Activated T-helper 1 cell treated with anti-CD3 and anti-CD28 coated beads, Interleukin-12 subunit alpha, Interleukin-12 subunit beta, Interleukin-2, Interleukin-4 antibody, amounts not matched to agents 30 ng/mL and 10 ng/mL and 1 ng/mL, durations not matched to agents 14 hours and 24 hours and 36 hours (primary cell): ENCODE data around the gene ELFN2. TPM values are rescaled to one million over a fixed set of nuclear protein-coding genes. Genes with fewer than 3 reads are reported as not detected.

ENCODE experiments used
- DNase-seq: peaks from one replicate; pipeline ENCODE4 v3.0.0; 2021; ENCODE audit warnings: low spot score
- H3K27ac Mint-ChIP-seq: one replicate; pipeline ENCODE4 v1.8.0; 2021; ENCODE audit warnings: mild to moderate bottlenecking, mixed read lengths
- H3K27me3 Mint-ChIP-seq: one replicate; pipeline ENCODE4 v1.8.0; 2022; ENCODE audit warnings: mild to moderate bottlenecking, moderate library complexity, mixed read lengths; ENCODE audit not compliant: insufficient read depth
- H3K36me3 Mint-ChIP-seq: one replicate; pipeline ENCODE4 v1.8.0; 2021; ENCODE audit warnings: low read depth, mixed read lengths
- H3K4me1 Mint-ChIP-seq: one replicate; pipeline ENCODE4 v1.8.0; 2021; ENCODE audit warnings: low read depth, mixed read lengths
- H3K4me3 Mint-ChIP-seq: one replicate; pipeline ENCODE4 v1.8.0; 2021; ENCODE audit warnings: mild to moderate bottlenecking, moderate library complexity, mixed read lengths
- H3K9me3 Mint-ChIP-seq: one replicate; pipeline ENCODE4 v1.8.0; 2021; ENCODE audit warnings: mixed read lengths
- intact Hi-C: fragments of 100-400 bp; cut with micrococcal nuclease; formaldehyde crosslinking; loops from one replicate; pipeline ENCODE4 v1.15.1; 2024
- total RNA-seq: library from RNA; stranded (reverse); gene quantifications from 2 replicates; pipeline ENCODE4 v1.2.3, GENCODE V29; 2022

ELFN2 gene
- total RNA-seq, 1 donor from 2014 or later = 0.08 TPM

- H3K36me3 Mint-ChIP-seq = no peaks in the 10 kb centered on the region
- H3K27ac Mint-ChIP-seq = no peak overlapping the region
- H3K9me3 Mint-ChIP-seq = no peaks in the 10 kb centered on the region
- no peak for DNase-seq
- intact Hi-C loops = no loop called here
- no peaks in the 10 kb centered on the region for H3K4me1 Mint-ChIP-seq
- H3K27me3 Mint-ChIP-seq = peaks cover 6% of the 10 kb centered on the region
- no peak overlapping the region for H3K4me3 Mint-ChIP-seq
These were observed 32.9 kb downstream of the ELFN2 start for GRCh38 chr22:37394341-37394740.

- Mint-ChIP-seq H3K4me3 (no peak overlapping the region), H3K9me3 (no peaks in the 10 kb centered on the region)
These were observed 33.5 kb downstream of the ELFN2 start for GRCh38 chr22:37393746-37394145.

GRCh38 chr22:37392721-37393328, 34.5 kb downstream of the ELFN2 start:
- Mint-ChIP-seq H3K27ac (no peak overlapping the region), H3K27me3 (peaks cover 7% of the 10 kb centered on the region), H3K36me3 (no peaks in the 10 kb centered on the region), H3K9me3 (no peaks in the 10 kb centered on the region), H3K4me1 (no peaks in the 10 kb centered on the region), H3K4me3 (no peak overlapping the region)
- intact Hi-C loops = no loop called here
- no peak for DNase-seq

More at GRCh38 chr22:37393746-37394145, 33.5 kb downstream of the ELFN2 start:
- Mint-ChIP-seq H3K27ac (no peak overlapping the region), H3K4me1 (no peaks in the 10 kb centered on the region), H3K36me3 (no peaks in the 10 kb centered on the region), H3K27me3 (peaks cover 6% of the 10 kb centered on the region)
- intact Hi-C loops = no loop called here
- DNase-seq = no peak

GRCh38 chr22:37391702-37392101, 35.6 kb downstream of the ELFN2 start:
- H3K4me1 Mint-ChIP-seq = no peaks in the 10 kb centered on the region
- H3K9me3 Mint-ChIP-seq = no peaks in the 10 kb centered on the region
- peaks cover 11% of the 10 kb centered on the region for H3K27me3 Mint-ChIP-seq
- no peaks in the 10 kb centered on the region for H3K36me3 Mint-ChIP-seq
- H3K4me3 Mint-ChIP-seq = no peak overlapping the region
- H3K27ac Mint-ChIP-seq = no peak overlapping the region
- intact Hi-C loops = no loop called here
- DNase-seq = no peak

GRCh38 chr22:37390075-37390474, 37.2 kb downstream of the ELFN2 start:
- peaks cover 7% of the 10 kb centered on the region for H3K27me3 Mint-ChIP-seq
- no peak for DNase-seq
- H3K9me3 Mint-ChIP-seq = no peaks in the 10 kb centered on the region
- no peak overlapping the region for H3K27ac Mint-ChIP-seq
- intact Hi-C loops = no loop called here
- no peaks in the 10 kb centered on the region for H3K4me1 Mint-ChIP-seq
- H3K36me3 Mint-ChIP-seq = no peaks in the 10 kb centered on the region
- no peak overlapping the region for H3K4me3 Mint-ChIP-seq

GRCh38 chr22:37388538-37388937, 38.7 kb downstream of the ELFN2 start:
- H3K4me3 Mint-ChIP-seq = no peak overlapping the region
- no peaks in the 10 kb centered on the region for H3K9me3 Mint-ChIP-seq

GRCh38 chr22:37387793-37388192, 39.5 kb downstream of the ELFN2 start:
- Mint-ChIP-seq H3K27me3 (peaks cover 7% of the 10 kb centered on the region), H3K27ac (no peak overlapping the region), H3K9me3 (no peaks in the 10 kb centered on the region), H3K4me1 (no peaks in the 10 kb centered on the region), H3K36me3 (no peaks in the 10 kb centered on the region), H3K4me3 (no peak overlapping the region)
- intact Hi-C loops = no loop called here
- DNase-seq = no peak

More at GRCh38 chr22:37388538-37388937, 38.7 kb downstream of the ELFN2 start:
- Mint-ChIP-seq H3K27me3 (peaks cover 7% of the 10 kb centered on the region), H3K27ac (no peak overlapping the region), H3K4me1 (no peaks in the 10 kb centered on the region), H3K36me3 (no peaks in the 10 kb centered on the region)
- intact Hi-C loops = no loop called here
- no peak for DNase-seq

GRCh38 chr22:37386441-37386840, 40.8 kb downstream of the ELFN2 start:
- Mint-ChIP-seq H3K36me3 (no peaks in the 10 kb centered on the region), H3K9me3 (no peaks in the 10 kb centered on the region)

GRCh38 chr22:37384691-37385090, 42.6 kb downstream of the ELFN2 start:
- Mint-ChIP-seq H3K4me1 (no peaks in the 10 kb centered on the region), H3K27ac (no peak overlapping the region), H3K36me3 (no peaks in the 10 kb centered on the region), H3K4me3 (no peak overlapping the region), H3K27me3 (peaks cover 7% of the 10 kb centered on the region), H3K9me3 (no peaks in the 10 kb centered on the region)
- no peak for DNase-seq
- intact Hi-C loops = no loop called here

More at GRCh38 chr22:37386441-37386840, 40.8 kb downstream of the ELFN2 start:
- no peak for DNase-seq
- no peaks in the 10 kb centered on the region for H3K4me1 Mint-ChIP-seq
- no peak overlapping the region for H3K4me3 Mint-ChIP-seq
- no peak overlapping the region for H3K27ac Mint-ChIP-seq
- H3K27me3 Mint-ChIP-seq = peaks cover 7% of the 10 kb centered on the region
- intact Hi-C loops = no loop called here

GRCh38 chr22:37383341-37383740, 43.9 kb downstream of the ELFN2 start:
- intact Hi-C loops = no loop called here
- Mint-ChIP-seq H3K36me3 (no peaks in the 10 kb centered on the region), H3K4me3 (no peak overlapping the region), H3K4me1 (no peaks in the 10 kb centered on the region), H3K27ac (no peak overlapping the region), H3K27me3 (peaks cover 4% of the 10 kb centered on the region), H3K9me3 (no peaks in the 10 kb centered on the region)
- no peak for DNase-seq

GRCh38 chr22:37381489-37381888, 45.8 kb downstream of the ELFN2 start:
- DNase-seq = no peak
- Mint-ChIP-seq H3K4me1 (no peaks in the 10 kb centered on the region), H3K9me3 (no peaks in the 10 kb centered on the region), H3K36me3 (no peaks in the 10 kb centered on the region), H3K27ac (no peak overlapping the region), H3K4me3 (no peak overlapping the region), H3K27me3 (peaks cover 5% of the 10 kb centered on the region)
- intact Hi-C loops = no loop called here

- intact Hi-C loops = no loop called here
- Mint-ChIP-seq H3K27me3 (peaks cover 7% of the 10 kb centered on the region), H3K4me3 (no peak overlapping the region), H3K4me1 (no peaks in the 10 kb centered on the region), H3K36me3 (no peaks in the 10 kb centered on the region), H3K27ac (no peak overlapping the region), H3K9me3 (no peaks in the 10 kb centered on the region)
- DNase-seq = no peak
These were observed 47.6 kb downstream of the ELFN2 start for GRCh38 chr22:37379722-37380121.

- intact Hi-C loops = no loop called here
- DNase-seq = no peak
- no peaks in the 10 kb centered on the region for H3K9me3 Mint-ChIP-seq
- H3K4me1 Mint-ChIP-seq = no peaks in the 10 kb centered on the region
- no peaks in the 10 kb centered on the region for H3K36me3 Mint-ChIP-seq
- H3K27ac Mint-ChIP-seq = no peak overlapping the region
- no peak overlapping the region for H3K4me3 Mint-ChIP-seq
- peaks cover 7% of the 10 kb centered on the region for H3K27me3 Mint-ChIP-seq
These were observed 48.2 kb downstream of the ELFN2 start for GRCh38 chr22:37379085-37379484.

GRCh38 chr22:37378642-37379058, 48.6 kb downstream of the ELFN2 start:
- no peak overlapping the region for H3K4me3 Mint-ChIP-seq

More at GRCh38 chr22:37378642-37379058, 48.6 kb downstream of the ELFN2 start:
- no peaks in the 10 kb centered on the region for H3K9me3 Mint-ChIP-seq
- H3K27ac Mint-ChIP-seq = no peak overlapping the region
- H3K4me1 Mint-ChIP-seq = no peaks in the 10 kb centered on the region
- no peak for DNase-seq
- H3K36me3 Mint-ChIP-seq = no peaks in the 10 kb centered on the region
- intact Hi-C loops = no loop called here
- H3K27me3 Mint-ChIP-seq = peaks cover 7% of the 10 kb centered on the region
